ENCODE results near the gene PCBP3.
"Not testable (repeated sequence)": the region's sequence is repeated elsewhere in the genome, so short reads cannot be mapped to it uniquely, and the experiment has no call there.

Gene PCBP3

DNA sequence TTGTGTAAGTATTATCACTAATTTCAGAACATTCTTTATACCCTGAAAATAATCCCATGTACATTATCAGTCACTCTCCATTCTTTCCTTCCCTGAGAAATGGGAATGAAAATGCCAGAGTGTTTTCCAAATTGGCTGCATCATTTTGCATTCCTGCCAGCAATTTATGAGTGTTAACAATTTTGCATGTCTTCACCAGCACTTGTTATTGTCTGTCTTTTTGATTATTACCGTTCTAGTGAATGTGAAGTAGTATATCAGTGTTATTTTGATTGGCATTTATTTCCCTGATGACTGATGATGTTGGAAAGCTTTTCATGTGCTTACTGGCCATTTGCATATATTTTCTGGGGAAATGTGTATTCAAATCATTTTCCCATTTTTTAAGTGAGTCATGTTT, 71.9 kb downstream of the PCBP3 start:
- no peaks in the 10 kb centered on the region for H3K9me3 ChIP-seq (ENCODE audit: insufficient read depth, low read length)

DNA sequence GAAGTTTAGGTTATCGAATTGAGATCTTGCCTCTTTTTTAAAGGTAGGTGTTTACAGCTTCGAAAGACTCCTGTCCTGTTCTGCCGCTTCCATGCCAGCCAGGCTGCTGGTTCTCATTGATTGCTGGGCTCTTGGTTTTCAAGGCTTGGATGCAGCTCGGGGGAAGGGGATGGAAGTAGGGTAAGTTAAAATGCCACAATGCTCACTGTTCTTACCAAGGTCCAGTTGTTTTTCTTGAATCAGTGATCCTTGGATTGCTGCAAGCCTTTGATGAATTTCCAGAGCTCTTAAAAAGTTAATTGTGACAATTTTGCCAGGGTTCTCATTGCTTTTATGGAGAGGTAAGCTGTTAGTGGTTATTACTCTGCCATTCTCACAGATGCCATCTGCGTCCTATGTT, 74.9 kb downstream of the PCBP3 start:
- H3K4me2 ChIP-seq (ENCODE audit: low read depth, low read length, poor library complexity, severe bottlenecking), result no peak overlapping the region

More for the DNA sequence above, 71.9 kb downstream of the PCBP3 start:
- H3K27me3 ChIP-seq (ENCODE audit: low read length), result no peaks in the 10 kb centered on the region
- no peak overlapping the region for H3K27ac ChIP-seq (ENCODE audit: low read depth, low read length)
- no peaks in the 10 kb centered on the region for H3K36me3 ChIP-seq (ENCODE audit: low read length)
- H3F3A ChIP-seq (ENCODE audit: insufficient read depth), result no peaks in the 10 kb centered on the region
- no peak overlapping the region for H3K4me2 ChIP-seq (ENCODE audit: low read depth, low read length, poor library complexity, severe bottlenecking)
- H3K79me2 ChIP-seq (ENCODE audit: insufficient read depth, low read length), result no peaks in the 10 kb centered on the region
- no peaks in the 10 kb centered on the region for H4K20me1 ChIP-seq (ENCODE audit: low read depth, low read length)
- H3K4me3 ChIP-seq (ENCODE audit: insufficient read depth, low read length, poor library complexity, severe bottlenecking), result no peak overlapping the region
- TF ChIP-seq, protein P1, sequence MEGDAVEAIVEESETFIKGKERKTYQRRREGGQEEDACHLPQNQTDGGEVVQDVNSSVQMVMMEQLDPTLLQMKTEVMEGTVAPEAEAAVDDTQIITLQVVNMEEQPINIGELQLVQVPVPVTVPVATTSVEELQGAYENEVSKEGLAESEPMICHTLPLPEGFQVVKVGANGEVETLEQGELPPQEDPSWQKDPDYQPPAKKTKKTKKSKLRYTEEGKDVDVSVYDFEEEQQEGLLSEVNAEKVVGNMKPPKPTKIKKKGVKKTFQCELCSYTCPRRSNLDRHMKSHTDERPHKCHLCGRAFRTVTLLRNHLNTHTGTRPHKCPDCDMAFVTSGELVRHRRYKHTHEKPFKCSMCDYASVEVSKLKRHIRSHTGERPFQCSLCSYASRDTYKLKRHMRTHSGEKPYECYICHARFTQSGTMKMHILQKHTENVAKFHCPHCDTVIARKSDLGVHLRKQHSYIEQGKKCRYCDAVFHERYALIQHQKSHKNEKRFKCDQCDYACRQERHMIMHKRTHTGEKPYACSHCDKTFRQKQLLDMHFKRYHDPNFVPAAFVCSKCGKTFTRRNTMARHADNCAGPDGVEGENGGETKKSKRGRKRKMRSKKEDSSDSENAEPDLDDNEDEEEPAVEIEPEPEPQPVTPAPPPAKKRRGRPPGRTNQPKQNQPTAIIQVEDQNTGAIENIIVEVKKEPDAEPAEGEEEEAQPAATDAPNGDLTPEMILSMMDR (IDR thresholded peaks at IDR 0.05; ENCODE audit: insufficient read depth, low read length, poor library complexity, severe bottlenecking), result no peak
- no peak for TF ChIP-seq EZH2phosphoT487 (conservative IDR thresholded peaks at IDR 0.05; ENCODE audit: low read length)
- H3K9ac ChIP-seq (ENCODE audit: low read length), result no peak overlapping the region
- no peaks in the 10 kb centered on the region for H3K9me2 ChIP-seq (replicated peaks; ENCODE audit: insufficient read depth, low read length)
- H2AFZ ChIP-seq (ENCODE audit: low read depth, low read length, severe bottlenecking), result no peak overlapping the region

DNA sequence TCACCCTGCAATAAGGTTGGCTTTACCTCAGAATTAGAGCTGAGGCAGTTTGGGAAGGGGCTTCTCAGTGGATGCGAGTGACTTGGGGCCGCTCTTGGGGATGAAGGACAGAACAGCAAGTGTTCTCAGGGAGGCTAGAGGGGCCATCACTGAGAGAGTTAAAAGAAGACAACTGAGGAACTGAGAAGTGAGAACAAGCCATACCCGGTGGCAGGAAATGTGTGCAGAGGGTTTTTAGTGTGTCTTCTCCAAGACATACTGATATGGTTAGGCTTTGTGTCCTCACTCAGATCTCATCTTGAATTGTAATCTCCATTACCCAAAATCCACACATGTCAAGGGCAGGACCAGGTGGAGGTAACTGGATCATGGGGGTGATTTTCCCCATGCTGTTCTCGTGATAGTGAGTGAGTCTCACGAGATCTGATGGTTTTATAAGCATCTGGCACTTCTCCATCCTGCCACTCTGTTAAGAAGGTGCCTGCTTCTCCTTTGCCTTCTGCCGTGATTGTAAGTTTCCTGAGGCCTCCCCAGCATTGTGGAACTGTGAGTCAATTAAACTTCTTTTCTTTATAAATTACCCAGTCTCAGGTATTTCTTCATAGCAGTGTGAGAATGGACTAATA, 75.8 kb downstream of the PCBP3 start:
- Histone ChIP-seq H3K27me3 (ENCODE audit: low read length) (no peaks in the 10 kb centered on the region), H3K9me2 (replicated peaks; ENCODE audit: insufficient read depth, low read length) (no peaks in the 10 kb centered on the region), H3K79me2 (ENCODE audit: insufficient read depth, low read length) (no peaks in the 10 kb centered on the region), H3F3A (ENCODE audit: insufficient read depth) (no peaks in the 10 kb centered on the region), H3K9me3 (ENCODE audit: insufficient read depth, low read length) (no peaks in the 10 kb centered on the region), H3K27ac (ENCODE audit: low read depth, low read length) (no peak overlapping the region), H3K36me3 (ENCODE audit: low read length) (no peaks in the 10 kb centered on the region), H3K4me2 (ENCODE audit: low read depth, low read length, poor library complexity, severe bottlenecking) (no peak overlapping the region), H2AFZ (ENCODE audit: low read depth, low read length, severe bottlenecking) (no peak overlapping the region), H3K9ac (ENCODE audit: low read length) (no peak overlapping the region), H4K20me1 (ENCODE audit: low read depth, low read length) (no peaks in the 10 kb centered on the region), H3K4me3 (ENCODE audit: insufficient read depth, low read length, poor library complexity, severe bottlenecking) (no peak overlapping the region)
- TF ChIP-seq, protein P1 (IDR thresholded peaks at IDR 0.05; ENCODE audit: insufficient read depth, low read length, poor library complexity, severe bottlenecking), result no peak
- no peak for TF ChIP-seq EZH2phosphoT487 (conservative IDR thresholded peaks at IDR 0.05; ENCODE audit: low read length)

More for the DNA sequence above, 74.9 kb downstream of the PCBP3 start:
- no peak overlapping the region for H3K27ac ChIP-seq (ENCODE audit: low read depth, low read length)
- no peak overlapping the region for H3K4me3 ChIP-seq (ENCODE audit: insufficient read depth, low read length, poor library complexity, severe bottlenecking)
- no peaks in the 10 kb centered on the region for H3K27me3 ChIP-seq (ENCODE audit: low read length)
- H4K20me1 ChIP-seq (ENCODE audit: low read depth, low read length), result no peaks in the 10 kb centered on the region
- H2AFZ ChIP-seq (ENCODE audit: low read depth, low read length, severe bottlenecking), result no peak overlapping the region
- no peaks in the 10 kb centered on the region for H3F3A ChIP-seq (ENCODE audit: insufficient read depth)
- TF ChIP-seq, protein P1 (IDR thresholded peaks at IDR 0.05; ENCODE audit: insufficient read depth, low read length, poor library complexity, severe bottlenecking), result no peak
- no peak for TF ChIP-seq EZH2phosphoT487 (conservative IDR thresholded peaks at IDR 0.05; ENCODE audit: low read length)
- H3K9me2 ChIP-seq (replicated peaks; ENCODE audit: insufficient read depth, low read length), result no peaks in the 10 kb centered on the region
- no peak overlapping the region for H3K9ac ChIP-seq (ENCODE audit: low read length)
- H3K79me2 ChIP-seq (ENCODE audit: insufficient read depth, low read length), result no peaks in the 10 kb centered on the region
- H3K9me3 ChIP-seq (ENCODE audit: insufficient read depth, low read length), result no peaks in the 10 kb centered on the region
- no peaks in the 10 kb centered on the region for H3K36me3 ChIP-seq (ENCODE audit: low read length)

DNA sequence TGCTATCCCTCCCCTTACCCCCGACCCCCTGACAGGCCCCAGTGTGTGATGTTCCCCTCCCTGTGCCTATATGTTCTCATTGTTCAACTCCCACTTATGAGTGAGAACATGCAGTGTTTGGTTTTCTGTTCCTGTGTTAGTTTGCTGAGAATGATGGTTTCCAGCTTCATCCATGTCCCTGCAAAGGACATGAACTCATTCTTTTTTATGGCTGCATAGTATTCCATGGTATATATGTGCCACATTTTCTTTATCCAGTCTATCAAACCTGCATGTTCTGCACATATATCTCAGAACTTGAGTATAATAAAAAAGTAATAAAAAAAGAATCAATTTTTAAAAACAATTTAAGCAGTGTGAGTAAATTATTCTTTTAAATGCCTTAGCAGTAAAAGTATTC, 76.7 kb downstream of the PCBP3 start:
- not testable (repeated sequence) for H3K27ac ChIP-seq (ENCODE audit: low read depth, low read length); H3K27me3 ChIP-seq (ENCODE audit: low read length); H3K9me3 ChIP-seq (ENCODE audit: insufficient read depth, low read length); H3F3A ChIP-seq (ENCODE audit: insufficient read depth); H3K9ac ChIP-seq (ENCODE audit: low read length); H3K36me3 ChIP-seq (ENCODE audit: low read length); H3K9me2 ChIP-seq (replicated peaks; ENCODE audit: insufficient read depth, low read length); H3K79me2 ChIP-seq (ENCODE audit: insufficient read depth, low read length); H4K20me1 ChIP-seq (ENCODE audit: low read depth, low read length); H2AFZ ChIP-seq (ENCODE audit: low read depth, low read length, severe bottlenecking); H3K4me3 ChIP-seq (ENCODE audit: insufficient read depth, low read length, poor library complexity, severe bottlenecking); H3K4me2 ChIP-seq (ENCODE audit: low read depth, low read length, poor library complexity, severe bottlenecking)

Data from SU-DHL-6 (cell line).